Neuronal stem cell (in vitro differentiated cells): Measurements from ENCODE around the gene LCMT1.

Experiments used
- DNase-seq: peaks from one replicate; pipeline ENCODE4 v3.0.0-alpha.2; 2013; ENCODE audit warnings: low spot score
- H2AFZ ChIP-seq: one replicate; pipeline ENCODE4 v1.6.1; 2013; ENCODE audit warnings: mild to moderate bottlenecking, low read length, inconsistent platforms
- H2AK5ac ChIP-seq: 2 replicates; pipeline ENCODE4 v1.6.1; 2013; ENCODE audit warnings: low read depth, mild to moderate bottlenecking, inconsistent platforms, low read length, moderate library complexity, mixed read lengths
- H2BK120ac ChIP-seq: 2 replicates; pipeline ENCODE4 v1.6.1; 2013; ENCODE audit warnings: low read depth, mild to moderate bottlenecking, inconsistent platforms, low read length, moderate library complexity, mixed read lengths
- H2BK12ac ChIP-seq: one replicate; pipeline ENCODE4 v1.6.1; 2013; ENCODE audit warnings: low read length, inconsistent platforms
- H2BK15ac ChIP-seq: 2 replicates; pipeline ENCODE4 v1.6.1; 2013; ENCODE audit warnings: mild to moderate bottlenecking, low read length, inconsistent platforms, mixed read lengths
- H2BK5ac ChIP-seq: one replicate; pipeline ENCODE4 v1.6.1; 2013; ENCODE audit warnings: inconsistent platforms, mild to moderate bottlenecking, low read length, moderate library complexity
- H3K14ac ChIP-seq: one replicate; pipeline ENCODE4 v1.6.1; 2013; ENCODE audit warnings: low read length, inconsistent platforms
- H3K18ac ChIP-seq: 2 replicates; pipeline ENCODE4 v1.6.1; 2013; ENCODE audit warnings: low read length, inconsistent platforms
- H3K23ac ChIP-seq: 2 replicates; pipeline ENCODE4 v1.6.1; 2013; ENCODE audit warnings: low read depth, mild to moderate bottlenecking, mixed read lengths, low read length, inconsistent platforms; ENCODE audit not compliant: poor library complexity
- H3K27ac ChIP-seq: replicated peaks from 3 replicates; pipeline ENCODE4 v1.5.1; 2013; ENCODE audit warnings: low read length, inconsistent platforms
- H3K27me3 ChIP-seq, 3 experiments: 2 replicates each; pipeline ENCODE4 v1.6.1; 2013; ENCODE audit warnings: low read length in 3 of 3, mild to moderate bottlenecking in 2 of 3, inconsistent platforms in 1 of 3, low read depth in 1 of 3, mixed read lengths in 1 of 3, moderate library complexity in 1 of 3; ENCODE audit not compliant: control insufficient read depth in 3 of 3, insufficient read depth in 3 of 3
- H3K36me3 ChIP-seq, 2 donors: replicated peaks in 1 of 2; 2 replicates each; pipeline ENCODE4 v1.6.1; 2013; ENCODE audit warnings: low read length in 2 of 2; ENCODE audit not compliant: control insufficient read depth in 2 of 2, insufficient read depth in 2 of 2
- H3K4ac ChIP-seq: 2 replicates; pipeline ENCODE4 v1.6.1; 2013; ENCODE audit warnings: inconsistent platforms, mild to moderate bottlenecking, low read length, moderate library complexity
- H3K4me1 ChIP-seq, 2 donors: 1 replicate in 1 of 2; 2 replicates in 1 of 2; pipeline ENCODE4 v1.6.1; 2013; ENCODE audit warnings: low read length in 2 of 2, low read depth in 1 of 2; ENCODE audit not compliant: control insufficient read depth in 2 of 2, insufficient read depth in 1 of 2
- H3K4me2 ChIP-seq: one replicate; pipeline ENCODE4 v1.6.1; 2013; ENCODE audit warnings: mild to moderate bottlenecking, low read length, inconsistent platforms; ENCODE audit not compliant: insufficient read depth, poor library complexity, severe bottlenecking
- H3K4me3 ChIP-seq, 2 donors: 2 replicates each; pipeline ENCODE4 v1.5.1; 2013; ENCODE audit warnings: low read length in 2 of 2, mild to moderate bottlenecking in 2 of 2, inconsistent platforms in 1 of 2, moderate library complexity in 1 of 2
- H3K79me1 ChIP-seq: one replicate; pipeline ENCODE4 v1.6.1; 2013; ENCODE audit warnings: low read depth, mild to moderate bottlenecking, inconsistent platforms, low read length, moderate library complexity
- H3K9ac ChIP-seq: one replicate; pipeline ENCODE4 v1.6.1; 2013; ENCODE audit warnings: mild to moderate bottlenecking, low read depth, low read length, inconsistent platforms; ENCODE audit not compliant: poor library complexity
- H3K9me3 ChIP-seq, 2 donors: replicated peaks in 1 of 2; 2 replicates each; pipeline versions ENCODE3 to v1.6.1; 2013; ENCODE audit warnings: low read length in 2 of 2, mild to moderate bottlenecking in 2 of 2, inconsistent platforms in 1 of 2, low read depth in 1 of 2, mixed read lengths in 1 of 2, moderate library complexity in 1 of 2; ENCODE audit not compliant: control insufficient read depth in 2 of 2, insufficient read depth in 1 of 2
- H4K8ac ChIP-seq: one replicate; pipeline ENCODE4 v1.6.1; 2013; ENCODE audit warnings: low read depth, mild to moderate bottlenecking, inconsistent platforms, low read length, moderate library complexity
- H4K91ac ChIP-seq: one replicate; pipeline ENCODE4 v1.6.1; 2013; ENCODE audit warnings: low read length, low read depth, mild to moderate bottlenecking, inconsistent platforms; ENCODE audit not compliant: poor library complexity
- WGBS, 2 donors: extraction: QIAGEN DNeasy Blood & Tissue Kit; methylation state at CpG; one replicate each; pipeline ENCODE4 v1.1.7; 2013; ENCODE audit warnings: missing lambda C conversion rate in 2 of 2, mixed read lengths in 1 of 2; ENCODE audit not compliant: insufficient read length in 2 of 2, insufficient replicate concordance in 1 of 2; ENCODE audit errors: extremely low coverage in 2 of 2; 5-methylcytosine and 5-hydroxymethylcytosine counted together

Gene LCMT1

GRCh38 chr16:25094596-25094995 lies 16.9 kb upstream of the LCMT1 start:
- no peak overlapping the region for H2AK5ac ChIP-seq
- H3K14ac ChIP-seq = no peak overlapping the region
- no peak overlapping the region for H3K4me3 ChIP-seq
- no peak overlapping the region for H3K9ac ChIP-seq
- H4K8ac ChIP-seq = no peak overlapping the region
- WGBS, 2 donors = no CpG with 5 or more reads among the region's 8 CpGs
- no peak overlapping the region for H3K4ac ChIP-seq
- no peak overlapping the region for H3K23ac ChIP-seq
- H3K79me1 ChIP-seq = no peaks in the 10 kb centered on the region
- peaks cover 0 to 3% of the 10 kb centered on the region in 2 donors for H3K4me1 ChIP-seq
- H3K36me3 ChIP-seq = no peaks in the 10 kb centered on the region
- DNase-seq = no peak
- H2BK12ac ChIP-seq = no peak overlapping the region
- no peak overlapping the region for H4K91ac ChIP-seq
- no peak overlapping the region for H3K4me2 ChIP-seq
- H2BK120ac ChIP-seq = no peak overlapping the region
- no peaks in the 10 kb centered on the region for H3K9me3 ChIP-seq
- no peak overlapping the region for H3K27ac ChIP-seq
- H2BK15ac ChIP-seq = no peak overlapping the region
- H3K27me3 ChIP-seq = peaks cover 0 to 19% (median 0%) of the 10 kb centered on the region in 3 experiments
- H3K18ac ChIP-seq = no peak overlapping the region
- no peak overlapping the region for H2AFZ ChIP-seq
- H2BK5ac ChIP-seq = no peak overlapping the region

- no peaks in the 10 kb centered on the region for H3K9me3 ChIP-seq
- WGBS, 2 donors = no CpG with 5 or more reads among the region's 4 CpGs
- H4K8ac ChIP-seq = no peak overlapping the region
- no peak overlapping the region for H3K9ac ChIP-seq
- H2BK5ac ChIP-seq = no peak overlapping the region
- no peak overlapping the region for H3K4me3 ChIP-seq
- no peak overlapping the region for H3K23ac ChIP-seq
- no peak overlapping the region for H3K14ac ChIP-seq
- H2AFZ ChIP-seq = no peak overlapping the region
- H4K91ac ChIP-seq = no peak overlapping the region
- no peak overlapping the region for H3K18ac ChIP-seq
- no peak overlapping the region for H3K27ac ChIP-seq
- no peak overlapping the region for H2BK12ac ChIP-seq
- no peak overlapping the region for H2BK15ac ChIP-seq
- peaks cover 0 to 3% of the 10 kb centered on the region in 2 donors for H3K4me1 ChIP-seq
- H3K36me3 ChIP-seq = no peaks in the 10 kb centered on the region
- no peaks in the 10 kb centered on the region for H3K79me1 ChIP-seq
- no peak overlapping the region for H2AK5ac ChIP-seq
- no peak overlapping the region for H2BK120ac ChIP-seq
- H3K4me2 ChIP-seq = no peak overlapping the region
- no peak overlapping the region for H3K4ac ChIP-seq
- no peak for DNase-seq
- peaks cover 0 to 19% (median 0%) of the 10 kb centered on the region in 3 experiments for H3K27me3 ChIP-seq
These were observed 15.9 kb upstream of the LCMT1 start for GRCh38 chr16:25095636-25096035.

GRCh38 chr16:25097276-25097975 lies 14.1 kb upstream of the LCMT1 start:
- no peak overlapping the region for H3K27ac ChIP-seq
- H4K91ac ChIP-seq = no peak overlapping the region
- H3K23ac ChIP-seq = no peak overlapping the region
- no peak overlapping the region for H3K18ac ChIP-seq
- H3K36me3 ChIP-seq = no peaks in the 10 kb centered on the region
- DNase-seq = no peak
- peaks cover 0 to under 1% of the 10 kb centered on the region in 2 donors for H3K4me1 ChIP-seq
- no peak overlapping the region for H3K9ac ChIP-seq
- H2AK5ac ChIP-seq = no peak overlapping the region
- H3K4me3 ChIP-seq = no peak overlapping the region
- no peaks in the 10 kb centered on the region for H3K9me3 ChIP-seq
- no peak overlapping the region for H3K4me2 ChIP-seq
- no peaks in the 10 kb centered on the region for H3K79me1 ChIP-seq
- H2BK5ac ChIP-seq = no peak overlapping the region
- no peak overlapping the region for H2BK15ac ChIP-seq
- no peak overlapping the region for H2AFZ ChIP-seq
- no peak overlapping the region for H4K8ac ChIP-seq
- no peak overlapping the region for H3K4ac ChIP-seq
- H2BK12ac ChIP-seq = no peak overlapping the region
- H3K14ac ChIP-seq = no peak overlapping the region
- no CpG with 5 or more reads among the region's 5 CpGs for WGBS, 2 donors
- no peak overlapping the region for H2BK120ac ChIP-seq
- peaks cover 0 to 19% (median 0%) of the 10 kb centered on the region in 3 experiments for H3K27me3 ChIP-seq

GRCh38 chr16:25100511-25100910 lies 11.0 kb upstream of the LCMT1 start:
- H3K14ac ChIP-seq = no peak overlapping the region

More at GRCh38 chr16:25100511-25100910, 11.0 kb upstream of the LCMT1 start:
- H3K27ac ChIP-seq = no peak overlapping the region
- H3K23ac ChIP-seq = no peak overlapping the region
- no peak overlapping the region for H2BK15ac ChIP-seq
- no peak overlapping the region for H3K4ac ChIP-seq
- H2AFZ ChIP-seq = no peak overlapping the region
- H3K79me1 ChIP-seq = no peaks in the 10 kb centered on the region
- H3K18ac ChIP-seq = no peak overlapping the region
- no CpG with 5 or more reads among the region's 5 CpGs for WGBS, 2 donors
- H2BK12ac ChIP-seq = no peak overlapping the region
- H3K27me3 ChIP-seq = peaks cover 0 to 3% (median 0%) of the 10 kb centered on the region in 3 experiments
- H2AK5ac ChIP-seq = no peak overlapping the region
- no peak overlapping the region for H4K8ac ChIP-seq
- DNase-seq = no peak
- no peak overlapping the region for H3K4me2 ChIP-seq
- no peak overlapping the region for H4K91ac ChIP-seq
- H3K4me1 ChIP-seq = no peaks in the 10 kb centered on the region
- no peaks in the 10 kb centered on the region for H3K9me3 ChIP-seq
- H3K9ac ChIP-seq = no peak overlapping the region
- H3K4me3 ChIP-seq = no peak overlapping the region
- no peak overlapping the region for H2BK5ac ChIP-seq
- no peak overlapping the region for H2BK120ac ChIP-seq
- no peaks in the 10 kb centered on the region for H3K36me3 ChIP-seq
